HG03442 (cell line): ENCODE results near the gene CNOT4.
A peak's percentile ranks its signal among the peaks of the same experiment; 100 is the strongest.
"Not testable (repeated sequence)": the region's sequence is repeated elsewhere in the genome, so short reads cannot be mapped to it uniquely, and the experiment has no call there.

Experiments used
- ATAC-seq: cut with Tn5 transposase; IDR thresholded peaks from one replicate; pipeline ENCODE4 v1.9.1; 2021; ENCODE audit warnings: mild to moderate bottlenecking, moderate library complexity; ENCODE audit not compliant: unreplicated experiment

The CNOT4 gene

GRCh38 chr7:135512135-135512887, 2.4 kb upstream of the CNOT4 start:
- ATAC-seq: peak; percentile 42

GRCh38 chr7:135510592-135511183, 786 bp upstream of the CNOT4 start:
- ATAC-seq: no peak

GRCh38 chr7:135509589-135509838, 388 bp downstream of the CNOT4 start:
- no peak for ATAC-seq

GRCh38 chr7:135508883-135509588, 866 bp downstream of the CNOT4 start:
- no peak for ATAC-seq

- ATAC-seq: no peak
Observed at GRCh38 chr7:135501402-135501801, 8.5 kb downstream of the CNOT4 start.

- no peak for ATAC-seq
Observed at GRCh38 chr7:135499818-135500217, 10.1 kb downstream of the CNOT4 start.

GRCh38 chr7:135497161-135497560, 12.7 kb downstream of the CNOT4 start:
- ATAC-seq: not testable (repeated sequence)

- ATAC-seq: no peak
Observed at GRCh38 chr7:135493362-135493761, 16.5 kb downstream of the CNOT4 start.

- no peak for ATAC-seq
Observed at GRCh38 chr7:135492151-135492550, 17.8 kb downstream of the CNOT4 start.

- no peak for ATAC-seq
Observed at GRCh38 chr7:135490783-135491182, 19.1 kb downstream of the CNOT4 start.

- no peak for ATAC-seq
Observed at GRCh38 chr7:135489791-135490190, 20.1 kb downstream of the CNOT4 start.

- no peak for ATAC-seq
Observed at GRCh38 chr7:135486261-135486920, 23.5 kb downstream of the CNOT4 start.

GRCh38 chr7:135481598-135481979, 28.3 kb downstream of the CNOT4 start:
- no peak for ATAC-seq

GRCh38 chr7:135480966-135481597, 28.8 kb downstream of the CNOT4 start:
- no peak for ATAC-seq

- no peak for ATAC-seq
Observed at GRCh38 chr7:135475521-135475920, 34.4 kb downstream of the CNOT4 start.

GRCh38 chr7:135469705-135470104, 40.2 kb downstream of the CNOT4 start:
- not testable (repeated sequence) for ATAC-seq

- ATAC-seq: no peak
Observed at GRCh38 chr7:135467207-135467711, 42.6 kb downstream of the CNOT4 start.

- ATAC-seq: no peak
Observed at GRCh38 chr7:135466442-135467206, 43.3 kb downstream of the CNOT4 start.

- ATAC-seq: no peak
Observed at GRCh38 chr7:135463908-135464307, 46.0 kb downstream of the CNOT4 start.

- no peak for ATAC-seq
Observed at GRCh38 chr7:135459951-135460567, 49.8 kb downstream of the CNOT4 start.
